HUES6 (cell line): Measurements from ENCODE around the gene SOX12.
A peak's percentile ranks its signal among the peaks of the same experiment; 100 is the strongest.

Experiments used
- H3K27ac ChIP-seq: 2 replicates; pipeline ENCODE4 v1.7.0; 2013; ENCODE audit warnings: low read depth, mild to moderate bottlenecking, low read length, inconsistent platforms
- H3K27me3 ChIP-seq: 2 replicates; pipeline ENCODE4 v1.6.1; 2013; ENCODE audit warnings: low read length; ENCODE audit not compliant: control insufficient read depth, insufficient read depth
- H3K36me3 ChIP-seq: 2 replicates; pipeline ENCODE4 v1.6.1; 2013; ENCODE audit warnings: low read length; ENCODE audit not compliant: control insufficient read depth, insufficient read depth
- H3K4me1 ChIP-seq: 2 replicates; pipeline ENCODE4 v1.6.1; 2013; ENCODE audit warnings: low read length; ENCODE audit not compliant: control insufficient read depth, insufficient read depth
- H3K4me3 ChIP-seq: 2 replicates; pipeline ENCODE4 v1.5.1; 2013; ENCODE audit warnings: low read depth, low read length
- H3K9ac ChIP-seq: one replicate; pipeline ENCODE4 v1.6.1; 2013; ENCODE audit warnings: mild to moderate bottlenecking, low read length
- H3K9me3 ChIP-seq: 2 replicates; pipeline ENCODE4 v1.6.1; 2013; ENCODE audit warnings: low read depth, low read length; ENCODE audit not compliant: control insufficient read depth, insufficient read depth

The SOX12 gene

DNA sequence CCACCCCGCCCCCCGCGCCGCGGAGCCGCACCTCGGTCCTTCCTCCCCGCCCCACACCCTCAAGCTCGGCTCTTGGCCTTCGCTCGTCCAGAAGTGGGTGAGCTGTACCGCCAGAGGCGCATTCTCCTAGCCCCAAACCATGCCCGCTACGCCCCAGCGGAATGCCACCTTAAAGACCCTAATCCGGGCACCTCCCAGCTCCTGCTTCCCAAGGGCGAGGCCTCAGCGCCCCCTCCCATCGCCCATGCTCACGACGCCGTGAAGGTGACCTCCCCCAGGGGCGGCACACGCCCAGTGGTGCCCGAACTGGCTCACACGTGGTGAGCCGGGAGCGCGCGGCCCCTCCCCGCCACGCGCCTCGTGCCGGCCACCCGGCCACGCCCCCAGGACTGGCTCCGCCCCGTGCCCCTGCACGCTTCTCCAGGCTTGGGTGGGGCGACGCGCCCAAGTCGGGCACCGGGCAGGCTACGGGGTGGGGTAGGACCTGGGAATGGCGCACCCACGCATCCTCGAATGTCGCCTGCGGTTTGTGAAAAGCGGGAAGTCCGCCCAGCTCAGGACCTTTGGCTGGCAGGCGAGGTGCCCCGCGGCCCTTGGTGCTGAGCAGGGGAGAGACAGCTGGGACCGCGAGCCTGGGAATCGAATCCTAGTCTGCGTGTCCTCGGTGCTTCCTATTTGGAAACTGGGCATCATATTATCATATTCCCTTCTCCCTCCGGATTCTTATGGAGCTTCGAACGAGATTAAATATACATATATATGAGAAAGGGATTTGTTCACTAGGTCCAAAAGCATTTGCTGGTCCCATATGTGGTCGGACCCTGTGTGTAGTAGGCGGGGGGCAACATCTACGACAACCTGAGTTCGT lies 941 bp upstream of the SOX12 start:
- peak overlapping the region; percentile 57; the same call in 1 of the 2 replicates for H3K27ac ChIP-seq

DNA sequence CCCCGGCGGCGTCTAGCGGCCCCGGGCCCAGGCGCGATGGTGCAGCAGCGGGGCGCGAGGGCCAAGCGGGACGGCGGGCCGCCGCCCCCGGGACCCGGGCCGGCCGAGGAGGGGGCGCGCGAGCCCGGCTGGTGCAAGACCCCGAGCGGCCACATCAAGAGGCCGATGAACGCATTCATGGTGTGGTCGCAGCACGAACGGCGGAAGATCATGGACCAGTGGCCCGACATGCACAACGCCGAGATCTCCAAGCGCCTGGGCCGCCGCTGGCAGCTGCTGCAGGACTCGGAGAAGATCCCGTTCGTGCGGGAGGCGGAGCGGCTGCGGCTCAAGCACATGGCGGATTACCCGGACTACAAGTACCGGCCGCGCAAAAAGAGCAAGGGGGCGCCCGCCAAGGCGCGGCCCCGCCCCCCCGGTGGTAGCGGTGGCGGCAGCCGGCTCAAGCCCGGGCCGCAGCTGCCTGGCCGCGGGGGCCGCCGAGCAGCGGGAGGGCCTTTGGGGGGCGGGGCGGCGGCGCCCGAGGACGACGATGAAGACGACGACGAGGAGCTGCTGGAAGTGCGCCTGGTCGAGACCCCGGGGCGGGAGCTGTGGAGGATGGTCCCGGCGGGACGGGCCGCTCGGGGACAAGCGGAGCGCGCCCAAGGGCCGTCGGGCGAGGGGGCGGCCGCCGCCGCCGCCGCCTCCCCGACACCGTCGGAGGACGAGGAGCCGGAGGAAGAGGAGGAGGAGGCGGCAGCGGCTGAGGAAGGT lies 715 bp downstream of the SOX12 start:
- no peaks in the 10 kb centered on the region for H3K9me3 ChIP-seq
- peaks cover 41% of the 10 kb centered on the region for H3K4me1 ChIP-seq
- peak overlapping the region; percentile 80; the same call in 1 of the 2 replicates for H3K27ac ChIP-seq
- H3K4me3 ChIP-seq: peak overlapping the region; percentile 93
- peaks cover 6% of the 10 kb centered on the region for H3K36me3 ChIP-seq
- H3K9ac ChIP-seq: peak overlapping the region; percentile 96
- no peaks in the 10 kb centered on the region for H3K27me3 ChIP-seq

More for the DNA sequence above, 941 bp upstream of the SOX12 start:
- Histone ChIP-seq H3K9ac (peak overlapping the region; percentile 69), H3K9me3 (no peaks in the 10 kb centered on the region), H3K4me3 (peak overlapping the region; percentile 89), H3K36me3 (peaks cover 9% of the 10 kb centered on the region), H3K4me1 (peaks cover 31% of the 10 kb centered on the region), H3K27me3 (no peaks in the 10 kb centered on the region)

DNA sequence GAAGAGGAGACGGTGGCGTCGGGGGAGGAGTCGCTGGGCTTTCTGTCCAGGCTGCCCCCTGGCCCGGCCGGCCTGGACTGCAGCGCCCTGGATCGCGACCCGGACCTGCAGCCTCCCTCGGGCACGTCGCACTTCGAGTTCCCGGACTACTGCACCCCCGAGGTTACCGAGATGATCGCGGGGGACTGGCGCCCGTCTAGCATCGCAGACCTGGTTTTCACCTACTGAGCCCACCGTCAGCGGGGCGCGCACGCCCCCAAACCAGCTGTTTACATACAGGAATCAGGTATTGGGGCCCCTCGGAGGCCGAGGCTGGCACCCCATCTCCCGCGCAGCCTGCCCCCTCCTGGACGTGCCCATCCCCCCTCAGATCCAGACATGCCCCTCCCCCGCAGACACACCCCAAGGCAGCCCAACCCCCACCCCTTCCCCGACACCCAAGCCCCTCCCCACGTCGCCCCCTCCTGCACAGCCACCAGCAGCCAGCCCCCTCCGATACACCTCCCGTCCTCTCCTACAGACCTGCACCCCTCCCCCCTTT lies 1.4 kb downstream of the SOX12 start:
- H3K9ac ChIP-seq: peak overlapping the region; percentile 96
- peak overlapping the region; percentile 93 for H3K4me3 ChIP-seq
- no peaks in the 10 kb centered on the region for H3K9me3 ChIP-seq
- peaks cover 41% of the 10 kb centered on the region for H3K4me1 ChIP-seq
- H3K27ac ChIP-seq: peak overlapping the region; percentile 80; the same call in 1 of the 2 replicates
- no peaks in the 10 kb centered on the region for H3K27me3 ChIP-seq
- H3K36me3 ChIP-seq: peaks cover 6% of the 10 kb centered on the region

DNA sequence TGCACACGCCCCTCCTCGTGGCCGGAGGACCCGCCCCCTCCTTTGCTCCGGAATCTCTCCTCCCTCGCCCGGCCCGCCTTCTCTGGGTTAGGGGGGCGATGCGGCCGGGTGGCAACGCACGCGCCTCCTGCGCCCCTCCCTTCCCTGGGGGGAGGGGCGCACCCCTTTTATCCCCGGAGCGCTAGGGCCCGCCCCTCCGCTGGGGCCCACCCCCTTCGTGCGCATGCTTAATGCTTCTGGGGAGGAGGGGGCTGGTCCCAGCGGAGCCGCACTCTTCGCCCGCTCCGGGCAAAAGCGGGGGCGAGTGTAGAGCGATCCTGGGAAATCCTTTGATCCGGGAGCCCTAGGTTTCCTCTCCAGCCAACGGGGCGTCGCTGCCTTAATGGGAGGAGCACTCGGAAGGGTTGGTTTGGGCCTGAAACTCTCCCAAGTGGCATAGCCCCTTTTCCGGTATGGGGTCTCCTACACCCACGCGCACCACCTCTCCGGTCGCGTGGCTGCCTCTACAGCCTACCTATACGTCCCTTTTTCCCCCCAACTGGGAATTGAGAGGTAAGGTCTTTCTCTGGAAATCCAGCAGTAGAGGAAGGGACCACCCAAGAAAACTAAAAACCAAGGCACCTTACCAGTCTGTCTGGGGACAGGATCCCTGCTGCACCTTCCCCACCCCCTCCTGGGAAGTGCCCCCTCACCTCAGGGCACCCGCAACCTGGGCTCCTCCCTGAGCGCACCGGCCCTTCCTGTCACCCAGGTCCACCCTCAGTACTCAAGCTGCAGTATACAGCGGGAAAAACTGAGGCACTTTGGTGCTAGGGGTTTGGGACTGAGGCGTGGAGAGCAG lies 2.1 kb downstream of the SOX12 start:
- H3K9me3 ChIP-seq: no peaks in the 10 kb centered on the region
- H3K27ac ChIP-seq: no peak overlapping the region
- H3K9ac ChIP-seq: peak overlapping the region; percentile 75
- peaks cover 6% of the 10 kb centered on the region for H3K36me3 ChIP-seq
- no peaks in the 10 kb centered on the region for H3K27me3 ChIP-seq
- H3K4me1 ChIP-seq: peaks cover 35% of the 10 kb centered on the region
- H3K4me3 ChIP-seq: peak overlapping the region; percentile 93

DNA sequence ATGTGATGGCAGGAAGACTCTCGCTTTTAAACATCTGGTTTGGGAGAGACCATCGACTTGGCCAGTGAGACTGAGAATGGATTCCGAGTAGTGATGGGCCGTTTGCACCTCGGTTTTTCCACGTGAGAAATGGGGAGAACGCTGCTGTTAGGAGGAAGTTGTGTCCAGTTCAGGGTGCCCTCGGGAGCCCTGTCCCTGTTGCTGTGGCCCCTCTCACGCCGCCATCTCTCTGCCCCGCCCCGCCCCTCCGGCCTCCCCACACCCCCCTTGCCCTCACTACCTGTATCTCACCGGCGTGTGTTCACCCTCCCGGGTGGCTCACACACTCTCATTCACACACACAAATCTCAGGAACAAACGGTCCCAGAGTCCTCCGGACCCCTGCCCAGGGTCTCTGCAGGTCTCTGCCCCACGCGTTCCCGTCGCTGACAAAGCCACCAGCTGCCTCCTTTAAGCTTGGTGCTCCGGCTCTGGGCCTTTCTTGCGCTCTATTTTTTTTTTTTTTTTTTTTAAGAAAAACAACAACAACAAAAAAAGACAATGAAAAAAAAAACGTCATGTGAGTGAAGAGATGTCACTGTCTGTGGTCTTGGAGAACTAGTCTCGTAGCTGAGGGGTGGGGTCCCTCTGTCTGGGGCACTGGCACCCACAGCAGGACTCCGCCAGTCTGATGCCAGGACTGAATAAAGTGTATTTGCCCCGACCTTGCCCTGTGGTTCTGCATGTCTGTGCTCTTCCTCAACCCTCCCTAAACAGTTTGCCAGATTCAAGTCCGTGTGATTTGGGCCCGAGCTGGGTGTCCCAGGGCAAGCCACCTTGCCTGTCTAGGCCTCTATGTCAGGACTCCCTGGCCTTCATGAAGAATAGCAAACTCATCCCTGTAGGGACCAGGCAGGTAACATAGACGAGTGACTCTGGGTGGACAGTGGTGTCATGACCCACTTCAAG lies 2.9 kb downstream of the SOX12 start:
- Histone ChIP-seq H3K9ac (peak overlapping the region; percentile 75), H3K4me1 (peaks cover 26% of the 10 kb centered on the region), H3K27ac (no peak overlapping the region), H3K36me3 (peaks cover 6% of the 10 kb centered on the region), H3K27me3 (peaks cover 4% of the 10 kb centered on the region; the same call in 1 of the 2 replicates), H3K4me3 (peak overlapping the region; percentile 93), H3K9me3 (no peaks in the 10 kb centered on the region)

DNA sequence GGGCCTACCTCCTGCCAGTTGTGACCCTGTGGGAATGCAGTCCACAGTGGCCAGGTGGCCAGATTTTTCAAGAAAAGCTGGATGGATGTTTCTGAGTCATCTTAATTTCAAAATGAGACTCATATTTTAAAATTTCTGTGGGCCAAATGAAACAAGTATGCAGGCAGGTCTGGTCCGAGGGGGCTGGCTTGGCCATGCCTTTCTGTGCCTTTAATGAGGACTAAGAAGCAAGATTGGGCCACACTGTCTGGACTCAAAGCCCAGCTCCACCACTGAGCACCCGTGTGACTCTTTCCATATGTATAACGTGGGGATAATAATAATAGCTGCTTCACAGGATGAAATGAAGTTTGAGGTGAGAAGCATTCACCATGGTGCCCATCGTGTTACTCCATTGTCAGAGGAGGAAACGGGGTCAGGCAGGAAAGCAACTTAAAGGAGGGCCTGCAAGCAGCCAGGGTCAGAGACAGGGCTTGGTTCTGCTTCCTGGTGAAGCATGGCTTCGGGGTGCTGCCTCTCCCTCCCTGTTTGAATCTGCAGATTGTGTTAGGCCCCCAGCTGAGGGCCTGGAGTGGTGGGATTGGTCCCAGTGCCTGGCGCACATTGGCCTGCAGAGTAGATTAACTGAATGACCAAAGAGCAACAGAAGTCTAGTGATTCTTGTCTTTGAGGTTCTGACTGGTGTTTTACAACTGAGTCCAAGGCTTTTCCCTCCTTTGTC lies 3.8 kb downstream of the SOX12 start:
- peaks cover 26% of the 10 kb centered on the region for H3K4me1 ChIP-seq
- peak overlapping the region; percentile 15; the same call in 1 of the 2 replicates for H3K4me3 ChIP-seq
- H3K9me3 ChIP-seq: no peaks in the 10 kb centered on the region
- H3K36me3 ChIP-seq: peaks cover 6% of the 10 kb centered on the region
- no peak overlapping the region for H3K9ac ChIP-seq
- H3K27me3 ChIP-seq: peaks cover 4% of the 10 kb centered on the region; the same call in 1 of the 2 replicates
- H3K27ac ChIP-seq: no peak overlapping the region

DNA sequence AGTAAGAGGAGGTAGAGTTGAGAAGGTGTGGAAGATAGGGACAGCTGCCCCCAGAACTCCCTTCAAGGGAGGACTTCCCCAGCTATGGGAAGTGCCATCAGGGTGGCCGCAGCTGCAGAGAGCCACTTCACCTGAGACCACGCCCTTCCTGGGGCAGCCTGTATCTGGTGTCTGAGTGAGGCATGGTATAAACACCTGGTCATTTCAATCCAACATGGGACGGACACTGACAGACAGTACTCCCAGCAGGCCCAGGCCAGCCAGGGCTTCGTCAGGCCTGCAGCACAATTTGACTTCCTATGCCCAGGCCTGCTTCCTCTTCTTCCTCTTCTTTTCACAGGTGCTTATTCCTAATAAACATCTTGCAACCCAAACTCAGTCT lies 4.5 kb downstream of the SOX12 start:
- Histone ChIP-seq H3K4me3 (peak overlapping the region; percentile 5; the same call in 1 of the 2 replicates), H3K9ac (no peak overlapping the region), H3K4me1 (peaks cover 25% of the 10 kb centered on the region), H3K27me3 (peaks cover 4% of the 10 kb centered on the region; the same call in 1 of the 2 replicates), H3K27ac (no peak overlapping the region), H3K9me3 (no peaks in the 10 kb centered on the region), H3K36me3 (peaks cover 6% of the 10 kb centered on the region)

DNA sequence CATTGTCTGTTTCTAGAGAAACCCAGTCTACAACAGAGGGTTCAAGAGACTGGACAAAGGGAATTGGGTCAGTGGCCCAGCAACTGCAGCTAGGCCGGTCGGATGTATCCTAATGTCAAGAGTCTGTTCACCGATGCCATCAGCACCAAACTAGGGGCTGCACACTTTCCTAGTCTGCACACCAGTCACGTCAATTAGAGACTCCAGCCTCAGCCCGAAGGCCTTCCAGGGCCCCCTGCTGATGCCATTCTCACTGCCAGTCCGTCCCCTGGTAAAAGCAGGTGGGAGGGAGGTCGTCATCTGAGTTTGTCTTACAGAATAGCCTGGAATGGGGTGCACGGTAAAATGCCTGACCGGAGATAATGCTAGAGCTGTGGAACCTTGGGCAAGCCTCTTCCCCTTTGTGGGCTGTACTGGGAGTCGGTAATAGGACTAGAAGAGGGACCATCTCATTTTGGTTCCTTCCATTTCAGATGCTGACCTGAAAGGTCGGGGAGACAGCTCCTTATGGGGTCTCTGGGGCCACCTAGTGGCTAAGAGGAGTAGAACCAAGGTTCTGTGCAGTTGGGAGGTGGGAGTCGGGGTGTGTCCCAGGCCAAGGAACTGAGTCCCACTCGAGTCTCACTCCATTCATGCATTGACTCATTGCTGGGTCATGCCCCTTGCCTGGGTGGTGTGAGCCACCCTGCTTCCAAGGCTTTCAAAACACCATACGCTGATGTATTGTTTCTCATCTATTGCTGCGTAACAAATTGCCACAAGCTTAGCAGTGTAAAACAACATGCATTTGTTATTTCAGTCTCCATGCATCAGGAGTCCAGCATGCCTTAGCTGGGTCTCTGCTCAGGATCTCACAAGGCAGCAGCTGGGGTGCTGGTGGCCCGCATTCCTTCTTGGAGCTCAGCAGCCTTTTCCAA lies 5.1 kb downstream of the SOX12 start:
- Histone ChIP-seq H3K36me3 (peaks cover 6% of the 10 kb centered on the region), H3K9ac (no peak overlapping the region), H3K4me1 (peaks cover 24% of the 10 kb centered on the region), H3K4me3 (no peak overlapping the region), H3K27ac (no peak overlapping the region), H3K9me3 (no peaks in the 10 kb centered on the region), H3K27me3 (peaks cover 4% of the 10 kb centered on the region; the same call in 1 of the 2 replicates)
